CD4-positive, alpha-beta memory T cell (primary cell): ENCODE measurements around the gene CAMK2A. TPM values are rescaled to one million over a fixed set of nuclear protein-coding genes. Genes with fewer than 3 reads are reported as not detected.

Experiments
- CTCF ChIA-PET: fragments of 350-600 bp; sonication (Branson Sonifier 250); formaldehyde crosslinking; loops from one replicate; lab custom pipeline; 2021; ENCODE audit warnings: inconsistent platforms; ENCODE audit not compliant: partially characterized antibody; lab: Charles Lee
- POLR2A ChIA-PET: fragments of 350-600 bp; sonication (Branson Sonifier 250); formaldehyde crosslinking; loops from one replicate; lab custom pipeline; 2021; ENCODE audit not compliant: partially characterized antibody; lab: Charles Lee
- DNase-seq, 5 donors: peaks; one replicate each; pipeline versions ENCODE4 v3.0.0 to v3.0.0-alpha.2; 2020 to 2022; ENCODE audit warnings: mixed read lengths in 1 of 5
- H3K27ac ChIP-seq: one replicate; pipeline ENCODE4 v1.7.0; 2013; ENCODE audit warnings: low read depth, low read length
- H3K27me3 ChIP-seq: 2 replicates; pipeline ENCODE4 v1.7.0; 2013; ENCODE audit warnings: mild to moderate bottlenecking, low read length, moderate library complexity; ENCODE audit not compliant: insufficient read depth
- H3K36me3 ChIP-seq: 2 replicates; pipeline ENCODE4 v1.7.0; 2013; ENCODE audit warnings: mild to moderate bottlenecking, low read length, moderate library complexity; ENCODE audit not compliant: insufficient read depth
- H3K4me1 ChIP-seq: 2 replicates; pipeline ENCODE4 v1.7.0; 2013; ENCODE audit warnings: mild to moderate bottlenecking, low read length, moderate library complexity; ENCODE audit not compliant: insufficient read depth
- H3K4me3 ChIP-seq, 2 donors: one replicate each; pipeline ENCODE4 v1.7.0; 2013; ENCODE audit warnings: low read length in 2 of 2, mild to moderate bottlenecking in 1 of 2
- H3K9me3 ChIP-seq, 2 donors: one replicate each; pipeline ENCODE4 v1.7.0; 2013; ENCODE audit warnings: low read length in 2 of 2, control low read depth in 1 of 2; ENCODE audit not compliant: control insufficient read depth in 1 of 2
- H3K27ac Mint-ChIP-seq, 7 donors: one replicate each; pipeline ENCODE4 v1.8.0; 2020 to 2021; ENCODE audit warnings: mixed read lengths in 7 of 7, mild to moderate bottlenecking in 6 of 7, inconsistent platforms in 3 of 7, moderate library complexity in 3 of 7
- H3K27me3 Mint-ChIP-seq, 2 donors: one replicate each; pipeline ENCODE4 v1.8.0; 2020 to 2021; ENCODE audit warnings: mixed read lengths in 2 of 2
- H3K36me3 Mint-ChIP-seq, 2 donors: one replicate each; pipeline ENCODE4 v1.8.0; 2020 to 2021; ENCODE audit warnings: mixed read lengths in 2 of 2, inconsistent platforms in 1 of 2, mild to moderate bottlenecking in 1 of 2
- H3K4me1 Mint-ChIP-seq, 4 donors: one replicate each; pipeline ENCODE4 v1.8.0; 2020 to 2021; ENCODE audit warnings: mixed read lengths in 4 of 4, mild to moderate bottlenecking in 1 of 4
- H3K4me3 Mint-ChIP-seq, 8 donors: one replicate each; pipeline ENCODE4 v1.8.0; 2020 to 2021; ENCODE audit warnings: mixed read lengths in 8 of 8, mild to moderate bottlenecking in 7 of 8, moderate library complexity in 6 of 8, inconsistent platforms in 3 of 8
- H3K9me3 Mint-ChIP-seq, 8 donors: one replicate each; pipeline ENCODE4 v1.8.0; 2020 to 2021; ENCODE audit warnings: mixed read lengths in 8 of 8, mild to moderate bottlenecking in 5 of 8, inconsistent platforms in 3 of 8, moderate library complexity in 1 of 8
- intact Hi-C: fragments of 100-400 bp; cut with micrococcal nuclease; formaldehyde crosslinking; loops from one replicate; pipeline ENCODE4 v1.15.1; 2023
- polyA plus RNA-seq, 2 donors: library from polyadenylated mRNA; unstranded; fragments of 300-500 nt; fragmentation: Illumina TruSeq; gene quantifications; one replicate each; pipeline ENCODE4 v1.2.3, GENCODE V29; 2021
- total RNA-seq, 2 experiments: library from RNA; stranded (reverse); gene quantifications; one replicate each; pipeline ENCODE4 v1.2.3, GENCODE V29; 2021

Gene CAMK2A
- total and polyA plus RNA-seq, 4 experiments from 2014 or later, result not detected

GRCh38 chr5:150213530-150213929, 76.0 kb downstream of the CAMK2A start:
- Histone ChIP-seq H3K4me1 (peaks cover 9% of the 10 kb centered on the region), H3K27me3 (no peaks in the 10 kb centered on the region), H3K27ac (no peak overlapping the region), H3K9me3 (no peaks in the 10 kb centered on the region), H3K4me3 (no peak overlapping the region), H3K36me3 (no peaks in the 10 kb centered on the region)
- Mint-ChIP-seq H3K27ac (peak overlapping the region in 1 of 7 donors; percentile 4), H3K4me3 (no peak overlapping the region), H3K9me3 (no peaks in the 10 kb centered on the region), H3K36me3 (no peaks in the 10 kb centered on the region), H3K4me1 (peaks cover 5 to 18% (median 10%) of the 10 kb centered on the region in 4 donors), H3K27me3 (peaks cover 2 to 4% of the 10 kb centered on the region in 2 donors)
- no peak for DNase-seq
- CTCF ChIA-PET, result interaction anchor here (1.4 kb wide), 1 partner anchor 51 kb away, joined by 3 read pairs; no protein-coding TSS in a partner anchor
- POLR2A ChIA-PET, result no interaction called here
- intact Hi-C loops, result no loop called here

DNA sequence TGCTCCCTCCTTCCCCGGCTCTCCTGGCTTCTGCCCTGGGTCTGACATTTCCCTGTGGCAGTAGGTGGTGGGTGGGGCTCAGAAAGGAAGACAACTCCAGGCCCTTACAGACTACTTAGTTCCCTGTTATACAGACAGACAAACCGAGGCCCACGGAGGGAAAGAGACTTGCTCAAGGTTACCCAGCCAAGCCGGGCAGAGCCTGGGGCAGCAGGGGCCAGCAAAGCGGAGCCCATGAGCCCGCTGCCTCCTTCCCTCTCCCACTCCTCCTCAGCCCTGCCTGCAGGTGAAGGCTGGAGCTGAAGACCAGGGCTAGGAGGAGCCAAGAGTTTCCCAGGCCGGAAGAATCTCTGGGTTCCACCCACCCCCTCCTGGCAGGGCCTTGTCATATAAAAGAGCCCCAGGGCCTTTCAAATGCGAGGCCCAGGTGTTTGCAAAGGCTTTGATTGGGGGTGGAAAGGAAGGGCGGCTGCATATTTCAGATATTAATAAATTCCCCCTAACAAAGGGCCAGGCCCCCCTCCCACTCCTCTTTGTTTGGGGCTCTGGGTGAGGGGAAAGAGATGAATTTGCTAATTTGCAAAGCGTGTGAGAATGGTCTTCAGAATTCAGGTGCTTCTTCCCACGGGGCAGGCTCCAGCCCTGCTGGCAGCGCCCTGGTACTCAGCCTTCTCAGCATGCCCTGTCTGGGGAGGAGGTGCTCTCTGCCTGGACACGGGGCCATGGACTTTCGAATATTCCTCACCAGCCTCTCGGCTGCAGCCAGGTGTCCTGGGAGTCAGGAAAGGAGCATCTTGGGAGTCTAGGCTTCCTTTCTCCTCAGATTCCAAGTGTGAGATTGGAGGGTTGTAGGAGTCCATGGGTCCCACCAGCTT, 78.2 kb downstream of the CAMK2A start:
- Mint-ChIP-seq H3K9me3 (no peaks in the 10 kb centered on the region), H3K27me3 (peaks cover 6% of the 10 kb centered on the region in 2 donors), H3K4me1 (peaks cover 4 to 21% (median 10%) of the 10 kb centered on the region in 4 donors), H3K36me3 (no peaks in the 10 kb centered on the region), H3K4me3 (no peak overlapping the region), H3K27ac (peak overlapping the region in 1 of 7 donors; percentile 53)
- intact Hi-C loops, result no loop called here
- H3K27me3 ChIP-seq, result no peaks in the 10 kb centered on the region
- H3K4me1 ChIP-seq, result peaks cover 9% of the 10 kb centered on the region
- CTCF ChIA-PET, result no interaction called here
- no peak overlapping the region for H3K27ac ChIP-seq
- no peak for DNase-seq
- no peaks in the 10 kb centered on the region for H3K36me3 ChIP-seq
- no peaks in the 10 kb centered on the region for H3K9me3 ChIP-seq
- H3K4me3 ChIP-seq, result no peak overlapping the region
- POLR2A ChIA-PET, result no interaction called here

DNA sequence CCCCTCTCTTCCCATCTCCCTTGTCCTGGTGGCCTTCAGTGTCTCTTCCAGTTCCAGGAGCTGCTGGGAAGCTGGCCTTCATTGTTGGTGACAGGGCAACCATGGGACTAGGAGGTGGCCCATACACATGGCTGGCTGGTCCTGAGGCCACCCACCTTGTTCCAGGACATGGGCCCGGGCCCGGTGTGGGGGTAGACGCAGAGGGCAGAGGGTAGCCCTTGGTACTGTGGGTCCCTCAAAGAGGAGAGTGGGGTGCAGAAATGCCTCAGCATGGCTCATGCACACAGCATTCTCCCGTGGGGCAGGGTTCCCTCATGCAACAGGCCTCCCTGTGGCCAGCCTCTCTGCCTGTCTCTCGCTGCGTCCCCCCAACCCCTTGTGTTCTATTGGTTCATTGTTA, 78.9 kb downstream of the CAMK2A start:
- H3K27ac Mint-ChIP-seq, result no peak overlapping the region
- no peaks in the 10 kb centered on the region for H3K9me3 ChIP-seq
- no peak overlapping the region for H3K4me3 Mint-ChIP-seq

DNA sequence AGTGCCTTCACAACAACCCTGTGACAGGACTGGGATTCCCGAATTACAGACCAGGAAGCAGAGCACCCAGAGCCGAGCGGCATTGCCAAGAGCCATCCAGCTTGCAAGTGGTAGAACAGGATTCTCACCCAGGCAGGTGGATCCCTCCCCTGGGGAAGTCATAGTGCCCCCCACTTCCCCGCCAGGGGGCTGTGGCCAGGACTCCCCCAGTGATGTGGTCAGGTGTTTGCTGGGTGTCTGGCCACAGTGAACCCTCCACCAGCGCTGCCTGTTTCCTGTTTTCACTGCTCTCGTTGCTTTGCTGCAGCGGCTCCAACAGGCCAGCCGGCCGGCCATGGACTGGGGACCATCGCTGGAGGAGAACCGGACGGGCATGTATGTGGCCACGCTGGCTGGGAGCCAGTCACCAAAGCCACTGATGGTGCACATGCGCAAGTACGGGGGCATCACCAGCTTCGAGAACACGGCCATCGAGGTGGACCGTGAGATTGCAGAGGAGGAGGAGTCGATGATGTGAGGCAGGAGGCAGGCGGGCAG, 80.4 kb downstream of the CAMK2A start:
- no peaks in the 10 kb centered on the region for H3K36me3 ChIP-seq
- H3K9me3 ChIP-seq, result no peaks in the 10 kb centered on the region
- H3K4me1 ChIP-seq, result peaks cover 9% of the 10 kb centered on the region
- CTCF ChIA-PET, result interaction anchor here (0.6 to 1.7 kb wide), 3 partner anchors 9 to 283 kb away, joined by 3 to 6 read pairs (median 4); no protein-coding TSS in a partner anchor
- Mint-ChIP-seq H3K4me1 (peaks cover 4 to 21% (median 10%) of the 10 kb centered on the region in 4 donors), H3K9me3 (no peaks in the 10 kb centered on the region), H3K27me3 (peaks cover 6 to 9% of the 10 kb centered on the region in 2 donors), H3K27ac (peak overlapping the region in 2 of 7 donors; percentile 8 to 60), H3K4me3 (peak overlapping the region in 7 of 8 donors; percentile 33 to 63 (median 49)), H3K36me3 (no peaks in the 10 kb centered on the region)
- intact Hi-C loops, result no loop called here
- H3K4me3 ChIP-seq, result no peak overlapping the region
- DNase-seq, result peak in 4 of 5 donors; percentile 5 to 11 (median 7)
- H3K27me3 ChIP-seq, result no peaks in the 10 kb centered on the region
- H3K27ac ChIP-seq, result no peak overlapping the region
- POLR2A ChIA-PET, result no interaction called here

More for the DNA sequence above, 78.9 kb downstream of the CAMK2A start:
- DNase-seq, result no peak
- H3K4me1 ChIP-seq, result peaks cover 9% of the 10 kb centered on the region
- CTCF ChIA-PET, result interaction anchor here (1.7 kb wide), 1 partner anchor 10 kb away, joined by 6 read pairs; no protein-coding TSS in a partner anchor
- H3K27ac ChIP-seq, result no peak overlapping the region
- Mint-ChIP-seq H3K27me3 (peaks cover 6% of the 10 kb centered on the region in 2 donors), H3K9me3 (no peaks in the 10 kb centered on the region), H3K4me1 (peaks cover 4 to 21% (median 10%) of the 10 kb centered on the region in 4 donors), H3K36me3 (no peaks in the 10 kb centered on the region)
- POLR2A ChIA-PET, result no interaction called here
- intact Hi-C loops, result no loop called here
- no peaks in the 10 kb centered on the region for H3K36me3 ChIP-seq
- H3K27me3 ChIP-seq, result no peaks in the 10 kb centered on the region
- no peak overlapping the region for H3K4me3 ChIP-seq

DNA sequence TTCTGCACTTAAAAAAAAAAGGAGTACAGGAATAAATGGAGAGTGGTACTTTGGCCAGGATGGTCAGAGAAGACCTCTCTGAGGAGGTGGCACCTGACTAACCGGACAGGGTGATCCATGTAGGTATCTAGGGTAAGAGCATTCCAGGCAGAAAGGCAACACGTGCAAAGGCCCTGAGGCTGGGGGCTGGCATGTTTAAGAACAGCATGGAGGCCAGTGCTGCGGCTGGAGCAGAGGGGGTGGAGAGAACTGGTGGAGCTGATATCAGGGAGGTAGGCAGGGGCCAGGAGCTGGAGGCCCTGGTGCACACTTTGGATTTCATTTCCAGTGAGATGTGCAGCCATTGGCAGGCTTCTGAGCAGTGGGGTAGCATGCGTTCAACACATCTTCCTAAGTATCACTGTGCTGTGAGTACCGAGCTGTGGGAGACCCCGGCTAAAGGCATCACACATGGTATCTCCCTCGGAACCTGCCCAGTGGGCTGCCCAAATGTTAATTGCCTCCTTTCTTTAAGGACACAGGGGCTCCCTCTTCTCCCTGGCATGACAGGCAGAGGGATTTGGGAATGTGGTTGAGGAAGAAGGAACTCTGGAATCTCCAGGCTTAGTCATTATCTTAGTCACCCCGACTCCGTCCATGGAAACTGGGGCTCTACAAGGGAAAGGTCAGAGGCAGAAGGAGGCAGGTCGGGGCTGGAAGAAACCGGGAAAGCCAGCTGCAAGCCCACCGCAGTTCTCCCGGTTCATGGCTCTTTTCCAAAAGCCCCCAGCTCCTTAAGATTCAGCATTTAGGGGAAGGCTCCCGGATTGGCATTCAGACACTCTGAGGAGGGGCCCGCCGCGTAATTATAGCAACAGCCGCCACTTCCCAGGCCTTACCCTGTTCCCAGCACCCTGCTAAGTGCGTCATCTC, 81.1 kb downstream of the CAMK2A start:
- intact Hi-C loops, result no loop called here
- no peaks in the 10 kb centered on the region for H3K9me3 Mint-ChIP-seq
- ChIA-PET POLR2A (no interaction called here), CTCF (interaction anchor here (0.6 to 1.7 kb wide), 4 partner anchors 10 to 282 kb away, joined by 3 to 6 read pairs (median 4); no protein-coding TSS in a partner anchor)
- H3K4me1 Mint-ChIP-seq, result peaks cover 4 to 21% (median 10%) of the 10 kb centered on the region in 4 donors
- Histone ChIP-seq H3K27me3 (no peaks in the 10 kb centered on the region), H3K9me3 (no peaks in the 10 kb centered on the region), H3K4me1 (peaks cover 9% of the 10 kb centered on the region), H3K4me3 (no peak overlapping the region), H3K27ac (no peak overlapping the region), H3K36me3 (no peaks in the 10 kb centered on the region)
- peak overlapping the region in 6 of 8 donors; percentile 6 to 63 (median 48) for H3K4me3 Mint-ChIP-seq
- no peak for DNase-seq
- peaks cover 6 to 9% of the 10 kb centered on the region in 2 donors for H3K27me3 Mint-ChIP-seq
- no peaks in the 10 kb centered on the region for H3K36me3 Mint-ChIP-seq
- H3K27ac Mint-ChIP-seq, result peak overlapping the region in 1 of 7 donors; percentile 27

DNA sequence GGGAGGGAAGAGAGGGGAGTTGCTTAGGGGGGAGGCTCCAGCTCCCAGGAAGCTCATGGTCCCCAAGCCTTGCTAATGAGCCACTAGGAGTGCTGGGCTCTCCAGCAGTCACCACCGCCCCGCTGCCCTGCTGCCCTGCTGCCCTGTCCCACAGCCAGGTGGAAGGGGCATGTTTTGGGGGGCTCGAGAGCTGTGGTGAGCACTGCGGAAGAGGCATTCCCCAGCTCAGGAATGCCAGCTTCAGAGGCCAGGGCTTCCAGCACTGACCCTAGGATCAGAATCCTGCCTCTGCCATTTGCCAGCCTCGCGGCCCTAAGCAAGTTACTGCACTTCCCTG, 82.8 kb downstream of the CAMK2A start:
- Mint-ChIP-seq H3K36me3 (no peaks in the 10 kb centered on the region), H3K4me3 (no peak overlapping the region), H3K27me3 (peaks cover 4 to 9% of the 10 kb centered on the region in 2 donors), H3K27ac (no peak overlapping the region), H3K4me1 (peaks cover 4 to 21% (median 10%) of the 10 kb centered on the region in 4 donors), H3K9me3 (no peaks in the 10 kb centered on the region)
- DNase-seq, result no peak
- intact Hi-C loops, result no loop called here
- peaks cover 9% of the 10 kb centered on the region for H3K4me1 ChIP-seq
- H3K27ac ChIP-seq, result no peak overlapping the region
- ChIA-PET POLR2A (no interaction called here), CTCF (interaction anchor here (0.9 kb wide), 1 partner anchor 11 kb away, joined by 3 read pairs; no protein-coding TSS in a partner anchor)
- H3K4me3 ChIP-seq, result no peak overlapping the region
- H3K36me3 ChIP-seq, result no peaks in the 10 kb centered on the region
- no peaks in the 10 kb centered on the region for H3K27me3 ChIP-seq
- no peaks in the 10 kb centered on the region for H3K9me3 ChIP-seq
